K562 (cell line): ENCODE results near the gene STX12. TPM values are rescaled to one million over a fixed set of nuclear protein-coding genes. Genes with fewer than 3 reads are reported as not detected.

Source experiments
- ATAC-seq: fragments of 200-7000 bp; cut with Tn5 transposase; 3 replicates; pipeline ENCODE4 v1.9.1; 2020; ENCODE audit warnings: moderate library complexity
- BruUV-seq: library from RNA; stranded (reverse); fragments of 400-500 nt; replicated peaks from 2 replicates; lab custom pipeline; 2021; lab: Mats Ljungman, UMichigan
- CTCF ChIA-PET: fragments of 300-600 bp; formaldehyde crosslinking; extraction: SDS; loops from one replicate; lab custom pipeline; 2021; ENCODE audit warnings: low intra/inter-chr PET ratio; lab: Yijun Ruan, JAX
- POLR2A ChIA-PET: fragments of 300-600, 350-650 bp; sonication (Branson Sonifier 250); formaldehyde crosslinking; extraction: SDS; loops from one replicate; lab custom pipeline; 2021; ENCODE audit warnings: antibody characterized with exemption, inconsistent platforms; lab: Yijun Ruan, JAX
- DNase-seq, 4 experiments: peaks; one replicate each; pipeline versions ENCODE4 v3.0.0 to v3.0.0-alpha.2; 2011 to 2018; ENCODE audit warnings: low spot score in 3 of 4, mixed read lengths in 3 of 4; ENCODE audit errors: extremely low read depth in 1 of 4
- FAIRE-seq: peaks from 2 replicates; lab custom pipeline; 2011; peaks lifted over from hg19 to GRCh38; lab: Jason Lieb, UNC
- H2AFZ ChIP-seq: 2 replicates; pipeline ENCODE4 v1.6.0; 2011; ENCODE audit warnings: low read depth, low read length, control low read depth, inconsistent platforms
- H3K27ac ChIP-seq: fragments of 200-600 bp; 3 replicates; pipeline ENCODE4 v1.8.0; 2011; ENCODE audit warnings: low read depth, mild to moderate bottlenecking, control low read depth, inconsistent platforms, low read length, moderate library complexity, mixed read lengths; ENCODE audit errors: extremely low read depth
- H3K27me3 ChIP-seq, 2 experiments: fragments of 300-600 bp in 1 of 2; 2 replicates in 1 of 2; 3 replicates in 1 of 2; pipeline versions ENCODE4 v1.6.0 to v1.8.0; 2011; ENCODE audit warnings: inconsistent platforms in 2 of 2, low read length in 2 of 2, mild to moderate bottlenecking in 1 of 2, mixed read lengths in 1 of 2, moderate library complexity in 1 of 2; ENCODE audit not compliant: control insufficient read depth in 2 of 2, insufficient read depth in 2 of 2
- H3K36me3 ChIP-seq: fragments of 300-600 bp; 3 replicates; pipeline ENCODE4 v1.8.0; 2011; ENCODE audit warnings: mild to moderate bottlenecking, low read length, inconsistent platforms; ENCODE audit not compliant: control insufficient read depth, insufficient read depth
- H3K4me1 ChIP-seq, 2 experiments: fragments of 200-600 bp in 1 of 2; replicated peaks in 1 of 2; 2 replicates in 1 of 2; 3 replicates in 1 of 2; pipeline versions ENCODE4 v1.5.1 to v1.8.0; 2011; ENCODE audit warnings: inconsistent platforms in 2 of 2, low read length in 2 of 2, mild to moderate bottlenecking in 1 of 2, mixed read lengths in 1 of 2, moderate library complexity in 1 of 2; ENCODE audit not compliant: control insufficient read depth in 2 of 2, insufficient read depth in 2 of 2
- H3K4me2 ChIP-seq: 2 replicates; pipeline ENCODE4 v1.6.1; 2011; ENCODE audit warnings: low read length, control low read depth, inconsistent platforms, mixed read lengths; ENCODE audit not compliant: insufficient read depth
- H3K4me3 ChIP-seq: fragments of 200-600 bp; sonication (generic), shearing (Covaris generic); 2 replicates; pipeline ENCODE4 v1.5.1; 2016; ENCODE audit warnings: control low read depth, inconsistent platforms
- H3K79me2 ChIP-seq: fragments of 200-600 bp; 3 replicates; pipeline ENCODE4 v1.8.0; 2011; ENCODE audit warnings: low read length, inconsistent platforms; ENCODE audit not compliant: control insufficient read depth, insufficient read depth
- H3K9ac ChIP-seq, 2 experiments: 2 replicates each; pipeline versions ENCODE4 v1.6.0 to v1.6.1; 2011; ENCODE audit warnings: low read depth in 2 of 2, low read length in 2 of 2, control low read depth in 1 of 2, inconsistent platforms in 1 of 2, mild to moderate bottlenecking in 1 of 2, mixed read lengths in 1 of 2; ENCODE audit not compliant: insufficient read depth in 1 of 2
- H3K9me1 ChIP-seq: one replicate; pipeline ENCODE4 v1.6.0; 2011; ENCODE audit warnings: inconsistent platforms, mild to moderate bottlenecking, low read length, moderate library complexity; ENCODE audit not compliant: control insufficient read depth, insufficient read depth
- H3K9me3 ChIP-seq: replicated peaks from 2 replicates; pipeline ENCODE4 v1.5.1; 2011; ENCODE audit warnings: low read depth, low read length, inconsistent platforms; ENCODE audit not compliant: control insufficient read depth, insufficient read depth
- H4K20me1 ChIP-seq: replicated peaks from 2 replicates; pipeline ENCODE4 v1.6.1; 2011; ENCODE audit warnings: low read length, inconsistent platforms, mixed read lengths; ENCODE audit not compliant: control insufficient read depth, insufficient read depth
- BACH1 ChIP-seq: fragments of 200-800 bp; sonication (Bioruptor generic); IDR thresholded peaks from 2 replicates; pipeline ENCODE4 v1.6.1; 2016; ENCODE audit warnings: missing genetic modification characterization, missing compliant biosample characterization
- C11orf30 ChIP-seq: fragments of 450-650 bp; IDR thresholded peaks from 2 replicates; pipeline ENCODE4 v1.6.1; 2016; ENCODE audit warnings: low read depth, mild to moderate bottlenecking
- CHCHD3 ChIP-seq: fragments of 250-450 bp; sonication (Bioruptor Pico); IDR thresholded peaks from 2 replicates; pipeline ENCODE4 v2.1.2; 2022; ENCODE audit warnings: mild to moderate bottlenecking
- MAFF ChIP-seq: IDR thresholded peaks from 2 replicates; pipeline ENCODE4 v1.6.1; 2012; ENCODE audit warnings: low read length, improper control_type of control experiment
- MAFK ChIP-seq: IDR thresholded peaks from 2 replicates; pipeline ENCODE4 v1.6.1; 2011; ENCODE audit warnings: low read length, improper control_type of control experiment
- PCBP2 ChIP-seq: fragments of 200-400 bp; formaldehyde crosslinking; IDR thresholded peaks from 2 replicates; pipeline ENCODE4 v1.6.1; 2018; ENCODE audit warnings: low read length, low read depth, mild to moderate bottlenecking, moderate library complexity; ENCODE audit not compliant: poor library complexity, severe bottlenecking
- RFX5 ChIP-seq: IDR thresholded peaks from 2 replicates; pipeline ENCODE4 v1.6.1; 2011; ENCODE audit warnings: low read depth, mild to moderate bottlenecking, improper control_type of control experiment, low read length
- SREBF2 ChIP-seq: sonication (generic); formaldehyde crosslinking; IDR thresholded peaks from 2 replicates; pipeline ENCODE4 v1.4.0; 2020; ENCODE audit warnings: mild to moderate bottlenecking, missing genetic modification reagents
- ZBTB8A ChIP-seq: fragments of 450-650 bp; IDR thresholded peaks from 2 replicates; pipeline ENCODE4 v1.6.1; 2018; ENCODE audit warnings: mild to moderate bottlenecking, moderate library complexity; ENCODE audit not compliant: partially characterized antibody
- ZNF174 ChIP-seq: fragments of 250-450 bp; sonication (Bioruptor Pico); IDR thresholded peaks from 2 replicates; pipeline ENCODE4 v1.4.0; 2020; ENCODE audit warnings: mild to moderate bottlenecking
- ZNF224 ChIP-seq: sonication (generic); formaldehyde crosslinking; IDR thresholded peaks from 2 replicates; pipeline ENCODE4 v1.8.0; 2022; ENCODE audit warnings: mild to moderate bottlenecking, missing genetic modification reagents
- ZNF316 ChIP-seq: fragments of 450-650 bp; IDR thresholded peaks from 2 replicates; pipeline ENCODE4 v1.6.1; 2016
- ZNF445 ChIP-seq: fragments of 250-450 bp; sonication (Bioruptor Pico); IDR thresholded peaks from 2 replicates; pipeline ENCODE4 v1.4.0; 2020; ENCODE audit warnings: low read depth, mild to moderate bottlenecking, moderate library complexity
- WGBS: fragments of 100-300 bp; shearing (Covaris generic); methylation state at CpG from one replicate; pipeline ENCODE4 v1.1.6; 2016; ENCODE audit warnings: low coverage, mixed read lengths; ENCODE audit not compliant: insufficient coverage; ENCODE audit errors: missing lambda C conversion rate; 5-methylcytosine and 5-hydroxymethylcytosine counted together
- in situ Hi-C: fragments of 300-500 bp; cut with MboI; formaldehyde crosslinking; loops from 4 replicates; pipeline ENCODE4 v1.15.0; 2018; ENCODE audit warnings: inconsistent platforms, mixed read lengths
- intact Hi-C: fragments of 100-400 bp; cut with micrococcal nuclease; formaldehyde crosslinking; loops from 2 replicates; pipeline ENCODE4 v1.14.2; 2022
- polyA plus RNA-seq, 8 experiments: library from polyadenylated mRNA; depleted of rRNA in 4 of 8; stranded (reverse) in 5 of 8; unstranded in 3 of 8; fragments of >200 nt; fragmentation: Nextera tagmentation in 2 of 8; fragmentation: Illumina TruSeq in 1 of 8; extraction: Ambion mirVana in 2 of 8; extraction: Trizol in 1 of 8; gene quantifications; 2 replicates each; pipeline versions ENCODE4 v1.2.1 to v1.2.3, GENCODE V29; 2011 to 2014; ENCODE audit warnings: inconsistent platforms in 1 of 8, missing spikeins in 1 of 8
- total RNA-seq, 7 experiments: library from RNA; depleted of rRNA in 6 of 7; stranded (reverse); fragments of >200 nt in 6 of 7; fragmentation: Illumina TruSeq in 2 of 7; extraction: Trizol in 2 of 7; gene quantifications; 2 replicates each; pipeline versions ENCODE4 v1.2.1 to v1.2.3, GENCODE V29; 2011 to 2021; ENCODE audit warnings: low replicate concordance in 1 of 7
- TF ChIP-seq, protein P1 (sequence below): fragments of 450-650 bp; IDR thresholded peaks from 2 replicates; pipeline ENCODE4 v1.6.1; 2016; ENCODE audit warnings: antibody characterized with exemption
- TF ChIP-seq, protein P2 (sequence below): fragments of 450-650 bp; IDR thresholded peaks from one replicate; pipeline ENCODE4 v1.6.1; 2018; ENCODE audit warnings: mild to moderate bottlenecking, moderate library complexity; ENCODE audit not compliant: partially characterized antibody

The STX12 gene
- total and polyA plus RNA-seq, 9 of the 15 experiments (the other 6 are each of a cell fraction or from before 2014, with no cell fraction given) = 16.9 to 31.3 (median 25.7) TPM

- peaks cover 25 to 27% of the 10 kb centered on the region in 2 experiments for H3K4me1 ChIP-seq
- no peak overlapping the region for H3K4me2 ChIP-seq
- ATAC-seq (no peak), DNase-seq (no peak), FAIRE-seq (no peak)
- TF ChIP-seq MAFF (peak; percentile 28; the same call in 1 of the 2 replicates), C11orf30 (peak; percentile 47), ZNF316 (peak; percentile 67), MAFK (peak; percentile 15; the same call in 1 of the 2 replicates), CHCHD3 (no peak)
- H3K79me2 ChIP-seq = peaks cover 30% of the 10 kb centered on the region
- H3K9me1 ChIP-seq = peaks cover 5% of the 10 kb centered on the region
- no peaks in the 10 kb centered on the region for H3K9me3 ChIP-seq
- H3K36me3 ChIP-seq = no peaks in the 10 kb centered on the region
- H3K9ac ChIP-seq = no peak overlapping the region
- ChIA-PET CTCF (no interaction called here), POLR2A (interaction anchor here (3.7 kb wide), 1 partner anchor 9 kb away, joined by 25 read pairs; the partner anchor contains the start of gene STX12)
- no peak overlapping the region for H2AFZ ChIP-seq
- H3K27me3 ChIP-seq = no peaks in the 10 kb centered on the region
- no TSS peak for BruUV-seq
- peaks cover 6% of the 10 kb centered on the region; the same call in 1 of the 2 replicates for H4K20me1 ChIP-seq
- WGBS = 92% methylated on average over 3 of the region's 3 CpGs
- intact Hi-C loops = no loop called here
- H3K4me3 ChIP-seq = no peak overlapping the region
- in situ Hi-C loops = no loop called here
- no peak overlapping the region for H3K27ac ChIP-seq
These were observed 9.9 kb downstream of the STX12 start for GRCh38 chr1:27782950-27783349.

DNA sequence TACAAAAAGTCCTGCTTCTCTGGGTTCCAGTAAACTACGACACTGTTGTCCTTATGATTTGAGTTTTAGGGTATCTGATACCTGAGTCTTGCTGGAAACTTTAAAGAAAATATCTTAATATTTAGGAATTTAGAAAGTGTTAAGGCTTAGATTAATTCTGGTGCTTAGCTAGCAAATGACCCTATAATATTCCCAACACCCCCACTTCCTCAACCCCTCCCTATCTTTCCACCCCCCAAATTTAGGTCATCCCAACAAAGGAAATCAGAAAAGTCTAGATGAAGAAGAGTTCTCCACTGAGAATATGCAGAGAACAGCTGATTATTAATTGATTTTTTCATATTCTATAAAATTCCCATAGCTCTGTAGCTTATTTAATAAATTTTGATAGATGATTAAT lies 11.7 kb downstream of the STX12 start:
- no peak for DNase-seq
- TF ChIP-seq, protein P1, sequence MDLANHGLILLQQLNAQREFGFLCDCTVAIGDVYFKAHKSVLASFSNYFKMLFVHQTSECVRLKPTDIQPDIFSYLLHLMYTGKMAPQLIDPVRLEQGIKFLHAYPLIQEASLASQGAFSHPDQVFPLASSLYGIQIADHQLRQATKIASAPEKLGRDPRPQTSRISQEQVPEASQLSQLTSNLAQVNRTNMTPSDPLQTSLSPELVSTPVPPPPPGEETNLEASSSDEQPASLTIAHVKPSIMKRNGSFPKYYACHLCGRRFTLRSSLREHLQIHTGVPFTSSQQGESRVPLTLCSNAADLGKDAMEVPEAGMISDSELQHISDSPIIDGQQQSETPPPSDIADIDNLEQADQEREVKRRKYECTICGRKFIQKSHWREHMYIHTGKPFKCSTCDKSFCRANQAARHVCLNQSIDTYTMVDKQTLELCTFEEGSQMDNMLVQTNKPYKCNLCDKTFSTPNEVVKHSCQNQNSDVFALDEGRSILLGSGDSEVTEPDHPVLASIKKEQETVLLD = no peak
- TF ChIP-seq ZNF445 (CRISPR knock-in tag) = no peak
- TF ChIP-seq RFX5 = no peak
- TF ChIP-seq PCBP2 = peak; percentile 80
- TF ChIP-seq ZNF224 = no peak
- TF ChIP-seq MAFK = no peak
- no peak for TF ChIP-seq ZBTB8A
- TF ChIP-seq ZNF174 (CRISPR knock-in tag) = no peak
- no peak for TF ChIP-seq BACH1 (tag)
- TF ChIP-seq, protein P2, sequence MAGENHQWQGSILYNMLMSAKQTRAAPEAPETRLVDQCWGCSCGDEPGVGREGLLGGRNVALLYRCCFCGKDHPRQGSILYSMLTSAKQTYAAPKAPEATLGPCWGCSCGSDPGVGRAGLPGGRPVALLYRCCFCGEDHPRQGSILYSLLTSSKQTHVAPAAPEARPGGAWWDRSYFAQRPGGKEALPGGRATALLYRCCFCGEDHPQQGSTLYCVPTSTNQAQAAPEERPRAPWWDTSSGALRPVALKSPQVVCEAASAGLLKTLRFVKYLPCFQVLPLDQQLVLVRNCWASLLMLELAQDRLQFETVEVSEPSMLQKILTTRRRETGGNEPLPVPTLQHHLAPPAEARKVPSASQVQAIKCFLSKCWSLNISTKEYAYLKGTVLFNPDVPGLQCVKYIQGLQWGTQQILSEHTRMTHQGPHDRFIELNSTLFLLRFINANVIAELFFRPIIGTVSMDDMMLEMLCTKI = no peak
- TF ChIP-seq SREBF2 (CRISPR knock-in tag) = no peak

More for the DNA sequence above, 11.7 kb downstream of the STX12 start:
- BruUV-seq = no TSS peak
- in situ Hi-C loops (no loop called here), intact Hi-C loops (no loop called here)
- Histone ChIP-seq H3K9me1 (peaks cover 5% of the 10 kb centered on the region), H3K79me2 (peaks cover 27% of the 10 kb centered on the region), H3K9ac (no peak overlapping the region), H4K20me1 (peaks cover 6% of the 10 kb centered on the region; the same call in 1 of the 2 replicates), H3K36me3 (peaks cover 4% of the 10 kb centered on the region), H3K4me1 (peaks cover 14 to 19% of the 10 kb centered on the region in 2 experiments), H3K4me3 (no peak overlapping the region), H3K9me3 (no peaks in the 10 kb centered on the region), H3K4me2 (no peak overlapping the region), H2AFZ (no peak overlapping the region), H3K27me3 (no peaks in the 10 kb centered on the region), H3K27ac (no peak overlapping the region)
- CTCF ChIA-PET = no interaction called here
- no peak for FAIRE-seq
- no peak for ATAC-seq
- POLR2A ChIA-PET = interaction anchor here (0.7 to 3.1 kb wide), 6 partner anchors 8 to 115 kb away, joined by 3 to 15 read pairs (median 4); partner anchors contain the start of gene STX12
- 82% methylated on average over 1 of the region's 1 CpG for WGBS
